GM21717 (cell line): ENCODE data around the gene CTSH.
"Not testable (repeated sequence)": the region's sequence is repeated elsewhere in the genome, so short reads cannot be mapped to it uniquely, and the experiment has no call there.

Experiments used
- ATAC-seq: cut with Tn5 transposase; IDR thresholded peaks from one replicate; pipeline ENCODE4 v1.9.1; 2021; ENCODE audit warnings: mild to moderate bottlenecking, moderate library complexity; ENCODE audit not compliant: unreplicated experiment

The CTSH gene

DNA sequence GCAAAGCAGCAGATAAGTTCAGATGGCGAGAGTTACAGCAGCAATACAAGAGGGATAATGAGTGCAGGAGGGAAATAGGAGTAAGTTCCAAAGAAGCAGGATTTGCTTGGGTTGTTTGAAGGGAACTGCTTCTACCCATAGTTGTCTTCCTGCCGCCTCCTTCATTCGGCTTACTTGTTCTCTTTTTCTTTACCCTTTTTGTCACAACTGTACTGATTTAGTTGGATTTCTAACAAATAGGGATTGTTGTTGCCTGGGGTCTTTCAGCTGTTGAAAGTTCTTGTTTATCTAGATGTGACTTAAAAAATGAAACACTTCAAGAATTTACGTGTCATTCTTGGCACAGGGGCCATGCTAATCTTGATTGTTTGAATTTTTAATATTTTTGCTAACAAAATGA, 46.3 kb downstream of the CTSH start:
- ATAC-seq = no peak

DNA sequence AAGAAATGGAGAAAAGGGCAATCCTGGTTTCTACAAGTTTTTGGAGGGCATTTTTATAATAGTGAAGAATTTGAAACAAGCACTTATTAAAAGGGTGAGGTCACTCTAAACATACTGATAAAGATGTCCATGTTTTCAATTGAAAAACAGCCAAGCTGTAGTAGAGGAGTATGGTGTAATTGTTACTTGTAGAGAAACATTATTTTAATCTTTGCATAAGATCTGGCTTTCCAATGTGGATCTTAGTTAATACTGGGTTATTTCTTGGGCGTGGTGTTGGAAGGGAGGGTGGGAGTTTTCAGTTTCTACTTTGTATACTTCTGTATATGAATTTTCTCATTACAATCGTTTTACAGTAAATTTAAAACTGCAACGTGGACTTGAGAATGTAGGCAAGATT, 49.4 kb downstream of the CTSH start:
- ATAC-seq = no peak

DNA sequence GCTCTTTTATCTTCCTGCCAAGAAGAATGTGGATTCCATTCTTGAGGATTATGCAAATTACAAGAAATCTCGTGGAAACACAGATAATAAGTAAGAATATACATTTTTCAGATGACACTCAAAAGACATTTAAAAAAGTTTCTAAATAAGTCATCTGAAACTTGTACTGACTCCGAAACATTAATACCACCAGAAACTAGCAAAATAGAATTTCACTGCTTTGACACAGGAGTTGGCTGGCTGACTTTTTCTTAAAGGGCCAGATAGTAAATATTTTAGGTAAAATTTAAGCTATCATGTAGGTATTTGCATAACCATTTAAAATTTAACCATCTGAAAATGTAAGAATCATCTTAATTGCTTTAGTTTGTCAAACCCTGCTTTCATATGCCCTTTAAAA, 51.3 kb downstream of the CTSH start:
- ATAC-seq = no peak

DNA sequence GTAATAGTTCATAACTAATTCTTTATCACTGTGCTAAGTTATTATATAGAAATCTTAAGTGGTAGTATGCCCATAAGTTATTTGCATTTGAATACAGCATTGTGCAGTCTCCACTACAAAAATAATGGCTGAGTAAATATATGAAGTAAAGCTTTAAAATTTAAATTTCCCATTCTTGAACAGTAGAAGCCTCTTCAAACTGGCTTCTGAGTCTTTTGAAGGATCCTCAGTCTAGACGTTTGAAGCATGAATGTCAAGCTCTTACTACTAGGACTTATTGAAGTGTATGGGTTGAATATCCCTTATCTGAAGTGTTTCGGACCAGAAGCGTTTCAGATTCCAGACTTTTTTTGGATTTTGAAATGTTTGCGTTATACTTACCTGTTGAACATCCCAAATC, 55.8 kb downstream of the CTSH start:
- no peak for ATAC-seq

DNA sequence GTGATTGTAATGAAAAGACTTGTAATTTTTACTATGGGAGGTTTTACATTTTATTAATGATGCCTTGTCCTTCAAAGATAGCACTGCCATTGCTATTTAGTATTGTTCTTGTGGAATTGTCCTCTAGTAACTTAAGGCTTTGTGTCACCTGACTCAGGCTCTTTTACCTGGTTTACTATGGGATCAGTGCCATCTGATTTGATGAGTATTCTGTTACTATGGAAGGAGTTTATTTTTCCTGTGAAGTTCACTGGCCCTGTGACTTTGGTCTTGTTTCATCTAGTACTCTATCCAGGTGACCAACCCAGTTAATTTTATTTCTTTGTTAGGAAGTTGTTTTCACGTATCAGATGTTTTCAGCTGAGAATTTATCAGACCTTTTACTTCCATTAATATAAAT, 63.2 kb downstream of the CTSH start:
- no peak for ATAC-seq

DNA sequence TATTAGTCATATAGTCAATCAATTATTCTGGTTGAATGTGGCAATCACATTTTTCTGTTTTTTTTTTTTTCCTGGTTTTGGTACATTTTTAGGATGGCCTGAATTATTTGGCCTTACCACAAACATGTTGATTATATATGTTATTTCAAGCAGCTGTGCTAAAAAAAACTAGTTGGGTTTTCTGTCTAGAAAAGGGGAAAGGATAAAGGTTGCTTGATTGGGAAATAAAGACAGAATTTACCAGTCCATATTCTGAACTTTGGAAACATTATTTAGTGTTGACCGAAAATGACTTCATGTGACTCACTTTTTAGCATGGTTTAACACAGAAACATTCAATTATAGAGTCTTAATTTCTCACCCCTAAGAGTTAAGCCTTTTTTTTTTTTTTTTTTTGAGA, 64.0 kb downstream of the CTSH start:
- no peak for ATAC-seq

DNA sequence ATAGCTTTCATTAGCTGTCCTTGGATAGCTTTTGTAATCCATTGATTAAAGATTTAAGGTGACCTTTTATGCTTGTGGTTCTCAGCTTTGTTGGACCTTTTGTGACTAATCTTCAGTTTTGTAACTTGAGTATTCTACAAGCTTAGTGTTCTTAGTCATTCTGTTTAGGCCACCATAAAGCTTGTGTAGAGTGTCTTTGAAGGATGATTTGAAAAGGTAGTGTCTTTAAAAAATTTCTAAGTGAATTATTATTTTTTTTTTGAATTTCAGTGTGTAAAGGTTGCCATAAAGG, 64.7 kb downstream of the CTSH start:
- no peak for ATAC-seq

DNA sequence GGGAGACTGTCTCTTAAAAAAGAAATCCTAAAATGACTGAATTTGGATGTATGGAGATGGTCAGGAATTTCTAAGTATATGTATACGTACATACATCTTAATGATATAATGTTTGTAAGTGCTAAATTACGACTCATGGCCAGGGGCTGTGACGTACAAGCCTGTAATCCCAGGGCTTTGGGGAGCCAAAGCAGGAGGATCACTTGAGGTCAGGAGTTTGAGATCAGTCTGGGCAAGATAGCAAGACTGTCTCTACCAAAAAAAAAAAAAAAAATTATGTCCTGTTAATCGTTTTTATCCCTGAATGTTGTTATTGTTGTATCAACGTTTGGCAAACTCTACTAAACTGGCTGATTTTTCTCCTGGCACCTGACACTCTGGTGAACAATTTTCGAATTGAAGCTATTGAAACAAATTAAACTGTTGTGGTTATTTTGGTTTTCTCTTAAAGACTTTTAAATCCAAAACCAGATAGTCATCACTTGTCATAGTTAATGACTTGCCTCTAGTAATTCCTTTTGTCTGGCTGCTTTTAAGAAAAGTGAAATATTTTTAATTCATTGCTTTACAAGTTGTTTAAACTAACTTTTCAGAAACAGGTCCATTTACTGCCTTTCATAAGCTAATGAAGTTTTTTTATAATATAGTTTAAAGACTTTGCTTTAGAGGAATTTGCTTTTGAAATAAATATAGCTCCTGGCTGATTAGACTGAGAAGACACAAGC, 65.2 kb downstream of the CTSH start:
- no peak for ATAC-seq

DNA sequence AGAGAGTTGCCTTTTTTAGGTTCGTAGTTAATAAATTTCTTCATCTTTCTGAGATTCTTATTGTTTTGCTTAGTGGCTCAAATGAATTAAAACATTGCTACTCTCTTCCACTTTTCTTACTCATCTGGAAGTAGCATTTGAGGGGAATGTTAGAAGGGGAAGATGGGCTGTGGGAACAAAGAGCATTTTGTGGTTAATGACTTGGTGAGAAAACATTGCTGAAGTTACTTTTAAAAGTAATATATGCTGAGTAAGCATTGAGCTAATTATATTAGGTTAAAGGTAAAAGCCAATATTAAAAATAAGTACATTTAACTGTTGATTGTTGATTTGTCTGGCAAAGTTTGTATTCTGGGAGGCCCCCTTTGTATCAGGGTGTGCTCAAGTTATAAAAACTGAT, 66.5 kb downstream of the CTSH start:
- no peak for ATAC-seq

DNA sequence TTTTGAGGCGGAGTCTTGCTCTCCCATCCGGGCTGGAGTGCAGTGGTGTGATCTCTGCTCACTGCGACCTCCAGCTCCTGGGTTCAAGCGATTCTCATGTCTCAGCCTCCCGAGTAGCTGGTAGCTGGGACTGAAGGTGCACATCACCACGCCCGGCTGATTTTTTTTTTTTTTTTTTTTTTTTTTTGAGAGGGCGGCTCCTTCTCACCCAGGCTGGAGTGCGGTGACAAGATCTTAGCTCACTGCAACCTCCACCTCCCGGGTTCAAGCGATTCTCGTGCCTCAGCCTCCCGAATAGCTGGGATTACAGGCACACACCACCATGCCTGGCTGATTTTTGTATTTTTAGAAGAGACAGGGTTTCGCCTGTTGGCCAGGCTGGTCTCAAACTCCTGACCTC, 67.9 kb downstream of the CTSH start:
- ATAC-seq = not testable (repeated sequence)

DNA sequence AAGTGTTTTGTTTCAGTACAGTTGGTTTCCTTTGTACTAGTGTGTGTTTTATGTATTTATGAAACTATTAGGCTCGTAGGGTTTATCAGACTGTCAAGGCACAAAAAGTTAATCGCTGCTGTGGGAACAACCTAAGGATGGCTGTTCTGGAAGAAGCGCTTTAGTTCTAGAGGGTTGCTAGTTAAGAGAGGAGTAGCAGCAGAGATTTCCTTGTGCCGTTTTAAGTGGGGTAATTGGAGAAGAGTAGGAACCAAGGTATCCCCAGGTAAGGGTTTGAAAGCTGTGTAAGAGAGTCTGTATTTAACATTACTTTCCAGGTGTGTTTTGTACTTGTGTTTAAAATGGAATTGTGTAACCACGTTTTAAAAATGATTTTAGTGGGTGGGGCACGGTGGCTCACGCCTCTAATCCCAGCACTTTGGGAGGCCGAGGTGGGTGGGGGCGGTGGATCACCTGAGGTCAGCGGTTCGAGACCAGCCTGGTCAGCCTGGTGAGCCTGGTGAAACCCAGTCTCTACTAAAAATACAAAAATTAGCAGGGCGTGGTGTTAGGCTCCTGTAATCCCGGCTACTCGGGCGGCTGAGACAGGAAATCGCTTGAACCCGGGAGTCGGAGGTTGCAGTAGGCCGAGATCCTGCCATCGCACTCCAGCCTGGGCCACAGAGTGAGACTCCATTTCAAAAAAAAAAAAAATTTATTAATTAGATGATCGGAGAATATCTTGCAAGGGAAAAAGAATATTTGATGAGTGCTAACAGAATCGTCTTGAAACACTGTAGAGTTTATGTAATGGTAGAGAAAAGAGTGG, 69.5 kb downstream of the CTSH start:
- no peak for ATAC-seq

DNA sequence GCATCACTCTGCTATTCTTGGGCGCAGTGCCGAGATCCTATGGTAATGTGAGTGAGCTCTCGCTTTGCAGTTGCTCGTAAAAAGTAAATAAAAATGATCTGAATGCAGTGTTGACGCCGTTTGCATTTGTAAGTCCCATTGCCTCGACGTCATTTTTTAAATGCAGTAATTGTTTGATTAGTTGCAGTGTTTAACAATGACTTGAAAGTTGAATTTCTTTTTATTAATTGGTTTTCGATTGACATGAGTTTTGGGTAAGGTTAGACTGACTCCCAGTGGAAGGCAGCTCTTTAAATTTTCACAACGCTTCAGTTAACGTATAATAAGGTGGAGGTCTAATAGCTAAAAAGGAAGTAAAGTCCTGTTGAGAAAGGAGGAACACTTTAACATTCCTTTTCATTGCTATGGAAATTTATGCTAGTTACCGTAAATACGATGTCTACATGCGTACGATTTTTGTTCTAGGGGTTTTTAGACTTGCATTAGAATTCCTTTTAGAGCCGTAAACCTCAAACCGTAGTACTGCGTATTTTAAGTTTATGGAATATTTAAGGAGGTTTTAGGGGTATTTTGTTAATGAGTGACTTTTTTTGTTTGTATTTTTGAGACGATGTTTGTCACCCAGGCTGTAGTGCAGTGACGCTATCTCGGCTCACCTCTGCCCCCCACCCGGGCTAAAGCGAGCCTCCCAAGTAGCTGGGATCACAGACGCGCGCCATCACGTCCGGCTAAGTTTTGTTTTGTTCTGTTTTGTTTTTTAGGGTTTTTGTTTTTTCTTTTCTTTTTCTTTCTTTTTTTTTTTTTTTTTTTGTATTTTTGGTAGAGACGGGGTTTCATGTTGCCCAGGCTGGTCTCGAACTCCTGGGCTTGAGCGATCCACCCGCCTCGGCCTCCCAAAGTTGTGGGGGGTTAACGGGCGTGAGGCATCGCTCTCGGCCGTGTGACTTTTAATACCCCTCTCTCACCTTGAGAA, 70.8 kb downstream of the CTSH start:
- no peak for ATAC-seq

DNA sequence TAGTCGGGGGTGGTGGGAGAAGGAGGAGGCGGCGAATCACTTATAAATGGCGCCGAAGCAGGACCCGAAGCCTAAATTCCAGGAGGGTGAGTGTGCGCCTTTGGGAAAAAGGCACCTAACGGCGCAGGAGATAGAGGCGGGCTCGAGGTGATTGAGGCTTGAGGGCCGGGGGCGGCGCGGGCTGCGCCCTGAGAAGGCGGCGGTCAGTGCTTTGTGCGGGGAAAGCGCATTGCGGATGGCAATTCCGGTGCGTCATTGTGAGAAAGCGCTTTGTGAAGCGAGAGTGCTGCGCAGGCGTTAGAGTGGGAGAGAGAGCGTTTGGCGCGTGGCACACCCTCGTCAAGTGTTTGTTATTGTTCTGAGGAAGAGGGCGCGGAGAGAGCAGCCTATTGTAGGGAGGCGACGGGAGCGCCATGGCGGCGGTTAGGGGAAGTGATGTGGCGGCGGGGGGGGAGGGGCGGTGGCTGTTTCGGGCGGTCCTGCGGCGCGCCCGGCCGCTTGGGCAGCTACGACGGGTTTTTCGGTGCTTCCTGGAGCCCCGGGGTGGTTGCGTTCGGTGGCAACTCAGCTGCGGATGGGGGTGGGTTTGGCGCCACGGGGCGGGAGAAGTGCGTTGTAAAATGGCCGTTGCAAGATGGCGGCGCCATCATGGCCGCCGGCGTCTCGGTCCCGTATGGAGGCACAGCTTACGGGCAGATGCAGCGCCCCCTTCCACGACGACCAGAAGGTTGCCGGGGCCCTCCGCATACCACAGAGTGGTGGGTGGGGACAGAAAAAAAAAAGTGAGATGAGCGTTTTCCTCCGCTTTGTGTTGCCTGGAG, 71.7 kb downstream of the CTSH start:
- ATAC-seq = peak; percentile 60

DNA sequence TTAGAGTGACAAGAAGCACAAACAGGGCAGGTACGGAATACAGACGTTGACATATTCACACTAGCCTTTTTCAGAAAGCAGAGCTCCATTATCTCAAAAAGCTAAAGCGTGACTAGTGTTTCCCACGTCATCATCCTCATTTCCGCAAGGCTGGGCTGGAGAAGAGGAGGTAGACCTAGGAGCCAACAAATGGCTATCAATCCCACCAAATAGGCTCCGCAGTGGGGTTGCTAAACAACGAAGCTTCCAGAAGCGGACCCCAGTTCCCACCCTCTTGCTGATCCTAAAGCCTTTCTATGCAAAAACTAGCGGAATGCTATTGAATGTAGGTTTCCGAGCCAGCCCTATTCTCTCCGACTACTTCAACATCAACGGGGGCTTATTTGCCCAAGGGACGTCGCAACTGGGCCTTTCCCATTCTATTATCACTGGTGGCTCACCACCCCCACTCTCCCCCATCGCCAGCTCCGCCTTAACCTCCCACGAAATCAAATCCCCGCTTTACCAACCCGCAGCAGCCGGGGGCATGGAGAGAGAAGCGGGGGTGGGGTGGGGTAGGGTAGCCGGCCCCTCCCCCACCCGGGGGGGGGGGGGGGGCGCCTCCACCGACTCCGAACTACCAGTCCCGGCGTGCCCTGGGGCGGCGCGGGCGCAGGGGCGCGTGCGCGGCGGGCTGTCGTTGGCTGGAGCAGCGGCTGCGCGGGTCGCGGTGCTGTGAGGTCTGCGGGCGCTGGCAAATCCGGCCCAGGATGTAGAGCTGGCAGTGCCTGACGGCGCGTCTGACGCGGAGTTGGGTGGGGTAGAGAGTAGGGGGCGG, 72.5 kb downstream of the CTSH start, which contains the start of gene MORF4L1:
MORF4L1 (plus strand) TSS at position 736 of the 817 bp plus-strand sequence. CDS start 128 bp downstream, outside the sequence.
- peak; percentile 70 for ATAC-seq

DNA sequence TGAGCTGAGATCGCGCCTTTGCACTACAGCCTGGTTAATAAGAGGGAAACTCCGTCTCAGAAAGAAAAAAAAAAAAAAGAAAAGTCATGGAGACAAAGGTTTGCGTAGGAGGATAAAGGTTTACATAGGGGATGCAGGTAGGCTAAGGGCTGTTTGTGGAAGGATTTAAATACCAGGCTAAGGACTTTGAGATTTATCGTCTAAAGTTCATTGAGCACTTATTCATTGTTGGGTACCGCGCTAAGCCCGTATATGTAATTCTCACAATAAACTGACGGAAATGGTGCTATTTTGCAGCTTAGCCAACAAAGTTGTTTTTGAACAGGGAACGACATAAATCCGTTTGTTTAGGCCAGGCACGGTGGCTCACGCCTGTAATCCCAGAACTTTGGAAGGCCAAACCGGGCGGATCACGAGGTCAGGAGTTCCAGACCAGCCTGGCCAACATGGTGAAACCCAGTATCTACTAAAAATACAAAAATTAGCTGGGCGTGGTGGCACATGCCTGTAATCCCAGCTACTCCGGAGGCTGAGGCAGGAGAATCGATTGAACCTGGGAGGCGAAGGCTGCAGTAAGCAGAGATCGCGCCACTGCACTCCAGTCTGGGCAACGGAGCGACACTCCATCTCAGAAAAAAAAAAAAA, 73.2 kb downstream of the CTSH start:
- ATAC-seq = not testable (repeated sequence)
